OCI-LY3 (cell line): ENCODE data around the gene ENAM.
"Not testable (repeated sequence)": the region's sequence is repeated elsewhere in the genome, so short reads cannot be mapped to it uniquely, and the experiment has no call there.

Source experiments
- H2AFZ ChIP-seq: fragments of 200-600, 300-600 bp; shearing (Covaris generic); 2 replicates; pipeline ENCODE4 v1.6.0; 2014; ENCODE audit warnings: antibody characterized with exemption, low read depth, low read length
- H3K27ac ChIP-seq: fragments of 200-600, 300-600 bp; sonication (generic); 2 replicates; pipeline ENCODE4 v1.5.1; 2014; ENCODE audit warnings: mild to moderate bottlenecking, low read length, moderate library complexity, mixed read lengths
- H3K27me3 ChIP-seq: fragments of 200-600, 300-600 bp; sonication (generic); 2 replicates; pipeline ENCODE4 v1.6.1; 2014; ENCODE audit warnings: low read depth, low read length, mixed read lengths
- H3K36me3 ChIP-seq: fragments of 200-600, 300-600 bp; sonication (generic); replicated peaks from 2 replicates; pipeline ENCODE3; 2014; ENCODE audit warnings: low read depth, low read length, mixed read lengths
- H3K4me1 ChIP-seq: fragments of 300-600, 200-600 bp; sonication (generic); 2 replicates; pipeline ENCODE4 v1.6.1; 2014; ENCODE audit warnings: low read length, mixed read lengths
- H3K4me2 ChIP-seq: fragments of 200-600, 300-600 bp; sonication (generic); 2 replicates; pipeline ENCODE4 v1.6.1; 2014; ENCODE audit warnings: low read length, mixed read lengths
- H3K4me3 ChIP-seq: fragments of 300-600, 200-600 bp; sonication (generic); 2 replicates; pipeline ENCODE4 v1.5.1; 2014; ENCODE audit warnings: antibody characterized with exemption, mild to moderate bottlenecking, low read length, moderate library complexity
- H3K79me2 ChIP-seq: fragments of 300-600, 200-600 bp; shearing (Covaris generic); 2 replicates; pipeline ENCODE4 v1.6.1; 2014; ENCODE audit warnings: mild to moderate bottlenecking, low read length, mixed read lengths
- H3K9ac ChIP-seq: fragments of 300-600, 200-600 bp; shearing (Covaris generic); 2 replicates; pipeline ENCODE4 v1.6.0; 2014; ENCODE audit warnings: mild to moderate bottlenecking, low read length, moderate library complexity
- H3K9me3 ChIP-seq: fragments of 200-600, 300-600 bp; shearing (Covaris generic); 2 replicates; pipeline ENCODE4 v1.6.1; 2014; ENCODE audit warnings: low read length, mixed read lengths; ENCODE audit not compliant: insufficient read depth
- H4K20me1 ChIP-seq: fragments of 200-600, 300-600 bp; sonication (generic); 2 replicates; pipeline ENCODE4 v1.6.1; 2016; ENCODE audit warnings: low read length, mixed read lengths; ENCODE audit not compliant: insufficient read depth
- CTCF ChIP-seq: fragments of 200-600, 300-600 bp; sonication (generic); IDR thresholded peaks from 2 replicates; pipeline ENCODE4 v1.5.1; 2014; ENCODE audit warnings: antibody characterized with exemption, low read length, low read depth
- EZH2phosphoT487 ChIP-seq: fragments of 200-600 bp; shearing (Covaris generic); IDR thresholded peaks from 2 replicates; pipeline ENCODE4 v1.6.1; 2018; ENCODE audit warnings: antibody characterized with exemption, mixed run types, low read depth

ENAM gene

GRCh38 chr4:70676554-70677090 is 48.1 kb downstream of the ENAM start:
- H3K9ac ChIP-seq, result no peak overlapping the region
- H3K36me3 ChIP-seq, result no peaks in the 10 kb centered on the region
- H3K4me3 ChIP-seq, result no peak overlapping the region
- TF ChIP-seq CTCF (no peak), EZH2phosphoT487 (no peak)
- H3K9me3 ChIP-seq, result no peaks in the 10 kb centered on the region
- peak overlapping the region; percentile 37 for H3K4me2 ChIP-seq
- peaks cover 54% of the 10 kb centered on the region for H3K4me1 ChIP-seq
- H2AFZ ChIP-seq, result no peak overlapping the region
- no peaks in the 10 kb centered on the region for H4K20me1 ChIP-seq
- no peaks in the 10 kb centered on the region for H3K79me2 ChIP-seq
- no peak overlapping the region for H3K27ac ChIP-seq
- H3K27me3 ChIP-seq, result no peaks in the 10 kb centered on the region

- H3K36me3 ChIP-seq, result no peaks in the 10 kb centered on the region
- TF ChIP-seq EZH2phosphoT487 (no peak), CTCF (no peak)
- no peak overlapping the region for H3K4me3 ChIP-seq
- peak overlapping the region; percentile 32 for H3K4me2 ChIP-seq
- H3K9me3 ChIP-seq, result no peaks in the 10 kb centered on the region
- H3K4me1 ChIP-seq, result peaks cover 54% of the 10 kb centered on the region
- no peaks in the 10 kb centered on the region for H3K79me2 ChIP-seq
- no peaks in the 10 kb centered on the region for H4K20me1 ChIP-seq
- no peak overlapping the region for H3K9ac ChIP-seq
- no peak overlapping the region; the same call in 1 of the 2 replicates for H3K27ac ChIP-seq
- no peak overlapping the region for H2AFZ ChIP-seq
- no peaks in the 10 kb centered on the region for H3K27me3 ChIP-seq
These were observed 49.9 kb downstream of the ENAM start for GRCh38 chr4:70678383-70678999.

GRCh38 chr4:70680934-70681333 is 52.4 kb downstream of the ENAM start:
- Histone ChIP-seq H3K27me3 (no peaks in the 10 kb centered on the region), H3K9me3 (no peaks in the 10 kb centered on the region), H4K20me1 (no peaks in the 10 kb centered on the region), H3K4me3 (no peak overlapping the region), H3K79me2 (no peaks in the 10 kb centered on the region), H3K36me3 (no peaks in the 10 kb centered on the region), H2AFZ (no peak overlapping the region), H3K27ac (no peak overlapping the region; the same call in 1 of the 2 replicates), H3K9ac (no peak overlapping the region), H3K4me1 (peaks cover 50% of the 10 kb centered on the region), H3K4me2 (no peak overlapping the region)
- TF ChIP-seq CTCF (no peak), EZH2phosphoT487 (no peak)

GRCh38 chr4:70681704-70682103 is 53.2 kb downstream of the ENAM start:
- Histone ChIP-seq H3K27ac (no peak overlapping the region; the same call in 1 of the 2 replicates), H3K4me1 (peaks cover 42% of the 10 kb centered on the region), H2AFZ (no peak overlapping the region), H3K36me3 (no peaks in the 10 kb centered on the region), H3K4me3 (no peak overlapping the region), H4K20me1 (no peaks in the 10 kb centered on the region), H3K27me3 (no peaks in the 10 kb centered on the region), H3K79me2 (no peaks in the 10 kb centered on the region), H3K9ac (no peak overlapping the region), H3K4me2 (no peak overlapping the region), H3K9me3 (no peaks in the 10 kb centered on the region)
- no peak for TF ChIP-seq CTCF
- no peak for TF ChIP-seq EZH2phosphoT487

- not testable (repeated sequence) for H2AFZ ChIP-seq, H3K9ac ChIP-seq, H3K9me3 ChIP-seq, H3K4me2 ChIP-seq, H3K79me2 ChIP-seq, H4K20me1 ChIP-seq, H3K27me3 ChIP-seq, H3K27ac ChIP-seq, H3K4me3 ChIP-seq, H3K36me3 ChIP-seq
- peaks cover 38% of the 10 kb centered on the region for H3K4me1 ChIP-seq
These were observed 53.6 kb downstream of the ENAM start for GRCh38 chr4:70682142-70682541.
